Melanocyte of skin (primary cell): ENCODE results near the gene ACO1. TPM values are rescaled to one million over a fixed set of nuclear protein-coding genes. Genes with fewer than 3 reads are reported as not detected.

ENCODE experiments used
- total RNA-seq, 2 donors: library from RNA; depleted of rRNA; stranded (reverse); fragments of >200 nt; gene quantifications; 2 replicates each; pipeline ENCODE4 v1.2.3, GENCODE V29; 2012

Gene ACO1
- 10 to 100 TPM; 13.3 to 53.7 TPM for total RNA-seq

DNA sequence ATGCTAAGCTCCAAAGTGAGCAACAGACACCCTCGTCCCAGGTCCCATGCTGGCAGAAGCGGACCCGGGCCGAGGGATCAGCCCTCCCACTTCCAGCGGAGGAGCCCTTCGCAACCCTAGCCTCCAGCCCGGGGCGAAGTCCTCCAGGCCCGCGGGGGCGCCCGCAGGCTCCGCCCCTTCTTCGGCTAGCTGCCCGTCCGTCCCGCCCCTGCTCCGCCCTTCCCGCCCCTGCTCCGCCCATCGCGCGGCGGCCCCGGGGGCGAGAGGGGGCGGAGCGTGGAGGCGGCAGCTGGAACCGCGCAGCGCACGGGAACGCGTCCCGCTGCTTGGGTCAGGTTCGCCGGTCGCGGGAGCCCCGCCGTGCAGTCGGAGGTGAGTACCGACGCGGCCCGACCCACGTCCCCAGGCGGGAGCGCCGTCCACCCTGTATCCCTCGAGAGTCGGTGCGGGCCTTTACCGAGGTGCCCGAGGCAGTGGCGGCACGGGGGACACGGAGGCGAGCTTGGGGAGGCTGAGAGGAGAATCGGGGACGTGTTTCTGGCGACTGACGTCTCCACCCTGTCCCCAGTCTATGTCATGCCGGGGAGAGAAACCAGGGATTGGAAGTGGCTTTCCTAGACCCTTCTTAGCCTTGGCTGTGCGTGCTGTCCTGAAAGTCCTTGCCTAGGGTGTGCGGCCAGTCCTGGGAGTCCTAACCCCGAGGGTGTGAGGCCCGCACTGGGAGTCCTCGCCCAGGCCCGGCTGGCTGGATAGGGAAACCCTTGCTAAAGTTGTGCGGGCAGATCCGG is at the start of gene ACO1:
Gene ACO1, plus strand, starts transcription at position 280 of the 788 bp plus-strand sequence. CDS start 20,864 bp downstream, outside the sequence.

Other genes starting within 250 kb of the ACO1 start
- gene RIGI, start 141.6 kb downstream of the ACO1 start, total RNA-seq, result 10 to 100 TPM; 65.0 to 92.6 TPM
- 1 to 10 TPM; 2.8 to 3.0 TPM for gene SMIM27, start 167.7 kb downstream of the ACO1 start, total RNA-seq
- gene TOPORS, start 167.9 kb downstream of the ACO1 start, total RNA-seq, result 10 to 100 TPM; 25.1 to 27.6 TPM
- gene NDUFB6, start 188.5 kb downstream of the ACO1 start, total RNA-seq, result 10 to 100 TPM; 28.2 to 32.3 TPM